Jurkat, Clone E6-1 (cell line): Measurements from ENCODE around the gene FAM25G.
A peak's percentile ranks its signal among the peaks of the same experiment; 100 is the strongest.
"Not testable (repeated sequence)": the region's sequence is repeated elsewhere in the genome, so short reads cannot be mapped to it uniquely, and the experiment has no call there.

Source experiments
- DNase-seq: peaks from one replicate; pipeline ENCODE4 v3.0.0-alpha.2; 2011; ENCODE audit warnings: low read depth, low spot score
- H3K4me3 ChIP-seq: 2 replicates; pipeline ENCODE4 v1.5.1; 2011; ENCODE audit warnings: mild to moderate bottlenecking, low read length, control low read depth, moderate library complexity

Gene FAM25G

DNA sequence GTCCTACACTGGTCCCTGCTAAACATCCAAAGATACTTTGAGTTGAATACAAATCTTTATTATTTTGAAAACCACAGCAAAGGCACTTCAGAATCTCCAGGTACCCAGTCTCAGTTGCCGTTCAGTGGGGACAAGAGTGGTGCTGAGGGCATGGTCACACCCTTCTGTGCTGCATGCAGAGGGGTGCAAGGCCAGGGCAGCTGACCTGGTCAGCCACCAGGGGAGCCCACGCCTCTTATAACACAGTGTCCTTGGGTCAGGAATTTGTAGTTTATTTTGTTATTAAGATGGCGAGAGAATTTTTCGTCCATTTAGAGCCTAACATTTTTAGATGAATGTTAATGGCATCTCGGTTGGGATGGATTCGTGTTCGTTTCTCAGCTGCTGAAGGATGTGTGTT lies 23.5 kb downstream of the FAM25G start:
- not testable (repeated sequence) for H3K4me3 ChIP-seq, DNase-seq

DNA sequence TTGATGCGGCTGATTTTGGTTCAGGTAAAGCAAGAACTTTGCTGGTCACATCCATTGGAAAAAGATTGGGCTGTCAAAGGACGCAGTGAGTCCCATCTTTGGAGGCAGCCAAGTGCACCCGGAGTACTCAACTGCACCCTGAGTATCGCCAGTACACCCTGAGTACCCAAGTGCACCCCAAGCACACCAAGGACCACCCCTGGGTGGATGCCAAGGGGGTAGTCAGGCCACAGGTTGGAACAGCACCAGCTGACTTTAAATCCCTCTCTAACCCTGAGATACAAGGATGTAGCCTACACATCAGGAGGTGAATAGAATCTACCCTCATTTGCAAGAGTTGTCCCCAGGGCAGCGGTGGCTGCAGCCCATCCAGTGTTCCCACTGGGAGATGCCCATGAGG lies 24.0 kb downstream of the FAM25G start:
- H3K4me3 ChIP-seq, DNase-seq: not testable (repeated sequence)

DNA sequence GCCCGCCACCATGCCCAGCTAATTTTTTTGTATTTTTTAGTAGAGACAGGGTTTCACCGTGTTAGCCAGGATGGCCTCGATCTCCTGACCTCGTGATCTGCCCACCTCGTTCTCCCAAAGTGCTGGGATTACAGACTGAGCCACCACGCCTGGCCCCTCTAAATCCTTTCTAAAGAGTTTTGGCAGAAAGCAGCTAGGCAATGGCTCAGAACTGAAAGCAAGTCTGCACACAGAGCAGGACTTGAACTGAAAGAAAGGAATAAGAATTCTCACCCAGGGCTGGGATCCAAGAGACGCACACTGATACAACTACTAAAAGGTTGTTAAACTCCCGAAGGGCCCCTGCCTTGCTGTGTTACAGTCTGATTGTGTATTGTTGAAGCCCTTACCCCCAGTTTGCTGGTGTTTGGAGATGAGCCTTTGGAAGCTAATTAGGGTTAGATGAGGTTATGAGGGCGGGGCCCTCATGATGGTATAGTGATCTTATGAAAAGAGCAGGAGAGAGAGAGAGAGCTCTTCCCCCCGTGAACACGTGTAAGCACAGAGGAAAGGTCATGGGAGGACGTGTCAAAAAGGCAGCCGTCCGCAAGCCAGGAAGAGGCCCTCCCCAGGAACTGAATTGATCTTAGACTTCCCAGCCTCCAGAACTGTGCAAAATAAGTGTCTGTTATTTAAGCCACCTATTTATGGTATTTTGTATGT lies 26.1 kb downstream of the FAM25G start:
- not testable (repeated sequence) for H3K4me3 ChIP-seq, DNase-seq

DNA sequence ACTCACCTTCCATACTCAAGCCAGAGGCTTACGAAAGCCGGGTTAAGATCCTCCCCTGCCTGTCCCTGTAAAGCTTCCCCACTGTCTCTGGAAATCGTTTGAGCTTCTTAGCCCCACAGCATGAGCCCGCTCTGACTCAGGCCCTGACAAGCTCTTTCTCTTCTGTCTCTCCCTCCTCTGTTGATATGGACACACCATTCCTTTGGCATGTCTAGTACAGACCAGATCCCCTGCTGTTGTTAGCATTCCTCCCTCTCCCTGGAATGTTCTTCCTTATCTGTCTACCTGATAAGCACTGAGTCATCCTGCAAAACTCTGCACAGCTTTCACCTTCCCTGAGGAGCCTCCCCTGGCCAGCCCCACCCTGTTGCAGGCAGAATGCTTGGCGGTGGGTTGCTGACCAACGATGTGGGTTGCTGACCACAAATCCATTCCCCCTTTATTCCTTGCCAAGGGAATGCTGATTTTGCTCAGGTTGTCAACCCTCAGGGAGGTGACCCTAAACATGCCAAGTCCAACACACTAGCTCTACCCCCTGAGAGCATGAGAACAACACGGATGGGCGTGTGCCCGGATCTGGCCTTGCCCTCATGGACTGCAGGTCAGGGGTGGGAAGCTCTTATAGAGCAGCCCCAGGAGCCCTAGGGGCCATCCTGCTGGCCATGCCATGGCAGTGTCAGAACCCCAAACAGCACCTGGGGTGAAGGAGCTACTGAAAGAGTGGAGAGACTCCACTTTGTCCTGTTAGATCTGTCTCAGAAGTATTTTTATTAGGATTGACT lies 28.7 kb downstream of the FAM25G start:
- H3K4me3 ChIP-seq: not testable (repeated sequence)

DNA sequence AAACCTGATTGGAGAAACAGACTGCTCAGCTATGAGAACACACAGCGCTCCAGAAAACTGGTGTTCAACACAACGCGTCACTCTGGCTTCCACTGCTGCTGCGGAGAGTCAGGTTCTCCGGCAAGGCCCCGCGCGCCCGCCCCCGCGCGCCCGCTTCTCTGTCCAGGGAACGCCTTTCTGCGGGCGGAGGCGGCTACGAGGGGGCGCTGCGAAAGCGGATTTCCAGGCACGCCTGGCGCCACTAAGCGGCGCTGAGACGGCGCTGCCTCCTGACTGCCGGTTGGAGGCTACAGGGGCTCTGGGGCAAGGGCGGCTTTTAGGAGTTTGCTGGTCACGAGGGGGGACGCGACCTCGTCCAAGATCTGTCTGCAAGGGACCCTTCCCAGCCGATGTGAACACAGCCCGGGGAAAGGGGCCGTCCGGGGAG lies 30.2 kb downstream of the FAM25G start:
- peak overlapping the region; percentile 18 for H3K4me3 ChIP-seq
- not testable (repeated sequence) for DNase-seq

More for the DNA sequence above, 28.7 kb downstream of the FAM25G start:
- DNase-seq: not testable (repeated sequence)

DNA sequence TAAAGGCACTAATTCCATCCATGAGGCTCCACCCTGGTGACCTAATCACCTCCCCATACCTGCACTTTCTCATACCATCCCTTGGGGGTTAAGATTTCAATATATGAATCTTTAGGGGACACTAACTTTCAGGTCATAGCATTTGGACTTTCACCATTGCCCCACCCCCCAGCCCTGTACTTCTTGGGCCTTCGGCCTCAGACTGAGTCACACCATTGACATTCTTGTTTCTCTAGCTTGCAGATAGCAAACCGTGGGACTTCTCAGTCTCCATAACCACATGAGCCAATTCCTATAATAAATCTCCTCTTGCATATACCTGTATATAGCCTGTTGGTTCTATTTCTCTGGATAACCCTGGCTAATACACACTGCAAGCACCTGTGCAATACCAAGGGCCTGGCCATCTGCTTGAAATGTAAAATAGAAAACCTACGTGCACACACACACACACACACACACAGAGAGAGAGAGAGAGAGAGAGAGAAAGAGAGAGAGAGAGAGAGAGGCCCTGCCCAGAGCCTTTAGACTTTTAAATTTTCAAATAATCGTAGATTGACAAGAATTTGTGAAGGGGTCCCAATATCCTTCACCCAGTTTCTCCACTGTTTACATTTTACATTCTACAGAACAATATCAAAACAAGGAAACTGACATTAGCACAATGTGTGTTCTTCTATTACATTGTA lies 32.9 kb downstream of the FAM25G start:
- no peak for DNase-seq
- no peak overlapping the region for H3K4me3 ChIP-seq

DNA sequence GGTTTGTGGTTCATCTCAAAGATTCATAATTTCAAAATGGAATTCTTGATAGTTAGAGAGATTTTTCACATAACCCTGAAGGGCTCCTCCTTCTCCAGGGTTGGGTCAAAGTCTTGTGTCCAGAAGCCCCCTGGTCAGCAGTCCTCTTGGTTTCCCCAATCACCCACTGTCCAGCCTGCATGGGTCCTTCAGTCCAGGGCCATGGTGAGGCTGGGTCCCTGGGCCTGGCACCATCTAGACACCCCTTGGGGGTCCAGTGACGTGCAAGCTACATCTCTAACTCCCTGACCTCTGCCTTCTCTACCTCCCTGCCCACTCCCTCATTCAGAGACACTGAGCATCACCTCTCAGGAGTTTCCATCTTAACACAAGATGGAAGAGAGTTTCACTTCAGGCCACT lies 33.7 kb downstream of the FAM25G start:
- no peak for DNase-seq

DNA sequence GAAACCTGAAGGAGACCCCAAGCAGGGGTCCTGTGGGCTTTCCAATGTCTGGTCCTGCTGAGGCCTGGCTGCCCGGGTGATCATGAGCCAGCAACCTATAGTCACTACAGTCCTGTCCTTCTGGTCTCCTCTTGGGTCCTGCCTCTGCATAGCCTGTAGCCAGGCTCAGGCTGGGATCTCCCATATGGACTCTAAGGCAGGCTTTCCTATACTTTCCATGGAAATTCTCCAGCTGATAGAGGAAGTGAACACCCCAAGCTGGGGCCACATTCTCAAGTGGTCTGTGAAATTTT lies 34.0 kb downstream of the FAM25G start:
- H3K4me3 ChIP-seq: no peak overlapping the region
- no peak for DNase-seq

More for the DNA sequence above, 33.7 kb downstream of the FAM25G start:
- no peak overlapping the region for H3K4me3 ChIP-seq

DNA sequence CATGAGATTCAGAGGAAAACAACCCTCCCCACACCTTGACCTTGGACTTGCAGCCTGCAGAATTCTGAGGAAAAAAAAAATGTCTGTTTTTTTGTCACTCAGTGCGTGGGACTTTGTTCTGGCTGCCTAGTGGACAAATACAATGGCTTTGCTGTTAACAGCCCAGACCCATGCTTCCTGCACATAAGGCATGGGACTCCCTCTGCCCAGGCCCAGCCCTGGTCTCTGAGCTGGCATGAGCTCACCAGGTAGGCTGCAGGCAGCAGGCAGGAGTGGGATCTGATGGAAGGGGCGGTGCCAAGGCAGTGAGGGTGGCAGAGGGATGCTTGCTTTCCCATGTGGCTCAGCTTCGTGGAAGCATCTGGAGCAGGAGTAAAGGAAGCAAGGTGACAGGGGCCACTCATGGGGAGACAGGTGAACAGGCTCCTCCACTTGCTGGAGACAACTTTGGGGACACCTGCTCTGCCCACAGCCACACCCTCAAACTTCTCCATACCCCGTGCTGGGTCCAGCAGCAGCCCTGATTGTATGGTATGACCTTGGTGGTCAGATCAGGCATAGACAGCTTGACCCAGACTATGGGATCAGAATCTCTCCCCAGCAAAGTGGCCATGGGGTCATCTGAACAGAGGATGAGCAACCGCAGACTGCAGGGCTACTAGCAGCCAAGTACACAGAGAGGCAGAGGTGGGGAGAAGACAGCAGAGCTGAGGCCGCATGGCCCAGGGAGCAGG lies 34.5 kb downstream of the FAM25G start:
- DNase-seq: no peak
- no peak overlapping the region for H3K4me3 ChIP-seq

DNA sequence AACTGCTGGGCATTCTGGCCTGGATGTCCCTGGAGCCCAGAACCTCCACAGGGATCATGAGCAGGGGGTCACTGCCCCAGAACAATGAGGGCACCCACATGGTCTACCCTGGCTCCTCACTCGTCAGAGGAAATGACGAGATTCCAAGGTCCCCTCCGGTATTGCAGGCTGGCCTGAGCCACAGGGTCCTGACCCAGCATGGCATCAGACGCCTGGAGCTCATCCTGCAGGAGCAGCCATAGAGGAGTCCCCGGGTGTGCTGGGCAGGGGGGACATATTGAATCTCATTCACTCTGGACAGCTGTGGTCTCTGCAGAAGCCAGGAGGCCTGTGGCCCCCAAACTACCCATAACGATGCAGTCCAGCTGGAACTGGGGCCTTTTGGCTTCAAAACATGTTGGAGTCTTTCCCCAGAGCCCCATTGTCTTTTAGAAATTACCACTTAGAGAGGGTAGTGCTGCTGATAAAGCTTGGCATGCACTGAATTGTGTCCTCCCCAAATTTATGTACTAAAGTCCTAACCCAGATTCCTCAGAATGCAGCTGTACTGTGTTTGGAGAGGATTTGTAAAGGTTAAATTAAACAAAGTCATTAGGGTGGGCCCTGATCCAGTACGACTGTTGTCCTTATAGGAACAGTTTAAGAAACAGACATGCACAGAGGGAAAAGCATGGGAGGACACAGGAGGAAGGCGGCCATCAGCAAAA lies 35.3 kb downstream of the FAM25G start:
- H3K4me3 ChIP-seq: no peak overlapping the region

DNA sequence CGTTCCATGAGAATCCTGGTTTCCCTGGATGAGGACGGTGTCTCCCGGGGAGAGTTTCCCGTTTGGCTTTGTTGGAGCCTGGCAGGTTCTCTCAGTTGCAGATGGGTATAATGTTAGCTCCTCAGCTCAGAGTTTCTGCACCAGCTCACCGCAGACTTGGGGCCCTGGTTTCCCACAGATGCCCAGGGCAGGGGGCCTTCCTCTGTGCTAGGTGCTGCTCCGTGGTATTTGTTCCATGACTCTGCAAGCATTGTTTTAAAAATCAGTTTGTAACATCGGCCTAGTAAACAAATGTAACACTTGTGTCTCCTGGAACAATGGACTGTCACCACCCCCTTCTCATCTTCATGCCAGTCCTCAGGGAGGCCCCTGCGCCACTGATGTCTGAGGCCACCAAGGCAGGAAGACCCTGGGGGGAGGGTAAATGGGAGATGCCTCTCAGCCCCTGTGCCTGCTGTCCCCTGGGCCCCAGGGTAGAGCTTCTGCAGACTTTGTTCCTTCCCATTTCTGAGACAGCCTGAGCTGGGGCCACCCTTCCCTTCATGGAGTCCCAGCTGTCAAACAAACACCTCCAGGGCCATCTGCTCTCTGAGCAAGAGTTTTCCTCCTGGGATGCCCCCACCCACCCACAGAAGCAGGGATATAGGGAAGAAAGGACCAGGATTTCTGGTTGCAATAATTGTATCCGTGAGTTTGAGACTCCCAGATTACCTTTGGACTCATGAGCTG lies 36.0 kb downstream of the FAM25G start:
- not testable (repeated sequence) for H3K4me3 ChIP-seq, DNase-seq

More for the DNA sequence above, 35.3 kb downstream of the FAM25G start:
- DNase-seq: no peak

DNA sequence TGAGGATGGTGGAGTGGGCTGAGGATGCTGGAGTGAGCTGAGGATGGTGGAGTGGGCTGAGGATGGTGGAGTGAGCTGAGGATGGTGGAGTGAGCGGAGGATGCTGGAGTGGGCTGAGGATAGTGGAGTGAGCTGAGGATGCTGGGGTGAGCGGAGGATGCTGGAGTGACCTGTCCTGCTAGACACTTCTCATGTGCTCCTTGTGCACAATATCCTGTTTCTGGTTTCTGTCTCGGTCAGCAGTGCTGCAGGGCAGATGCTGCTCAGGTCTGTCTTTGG lies 36.8 kb downstream of the FAM25G start:
- no peak for DNase-seq

DNA sequence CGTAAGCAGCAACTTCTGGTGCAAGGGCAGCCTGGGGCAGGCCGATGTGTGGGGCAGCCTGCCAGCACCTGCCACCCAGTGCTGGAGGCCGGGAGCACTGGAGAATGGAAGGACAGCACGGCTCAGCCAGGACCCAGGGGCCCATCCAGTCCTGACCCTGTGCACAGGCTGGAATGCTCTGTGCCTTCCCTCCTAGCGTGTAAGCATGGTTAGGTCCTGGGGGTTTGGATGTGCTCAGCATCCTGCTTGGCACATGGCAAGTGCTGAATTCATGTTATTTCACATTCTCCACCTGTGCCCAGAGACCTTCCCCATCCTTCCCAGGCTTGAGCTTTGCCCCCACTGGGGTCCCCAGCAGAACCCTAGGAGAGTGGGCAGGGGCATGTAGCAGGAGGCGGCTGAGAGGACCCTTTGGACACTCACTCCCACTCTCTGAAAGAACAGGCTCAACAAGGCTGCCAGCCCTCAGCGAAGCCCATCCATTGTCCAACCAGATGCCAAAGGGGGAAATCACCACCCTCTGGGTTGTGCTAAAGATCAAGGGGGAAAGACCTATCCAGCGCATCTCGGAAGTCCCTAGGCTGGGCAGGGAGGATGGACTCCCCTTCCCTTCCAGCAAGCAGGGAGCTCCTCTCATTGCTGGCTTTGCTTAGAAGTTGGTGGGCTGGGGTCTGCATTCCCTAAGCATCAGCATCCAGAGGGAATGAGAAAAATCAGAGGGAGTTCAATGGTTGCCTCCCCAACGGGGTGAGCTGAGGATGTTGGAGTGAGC lies 37.3 kb downstream of the FAM25G start:
- DNase-seq: no peak
- no peak overlapping the region for H3K4me3 ChIP-seq

More for the DNA sequence above, 36.8 kb downstream of the FAM25G start:
- no peak overlapping the region for H3K4me3 ChIP-seq

DNA sequence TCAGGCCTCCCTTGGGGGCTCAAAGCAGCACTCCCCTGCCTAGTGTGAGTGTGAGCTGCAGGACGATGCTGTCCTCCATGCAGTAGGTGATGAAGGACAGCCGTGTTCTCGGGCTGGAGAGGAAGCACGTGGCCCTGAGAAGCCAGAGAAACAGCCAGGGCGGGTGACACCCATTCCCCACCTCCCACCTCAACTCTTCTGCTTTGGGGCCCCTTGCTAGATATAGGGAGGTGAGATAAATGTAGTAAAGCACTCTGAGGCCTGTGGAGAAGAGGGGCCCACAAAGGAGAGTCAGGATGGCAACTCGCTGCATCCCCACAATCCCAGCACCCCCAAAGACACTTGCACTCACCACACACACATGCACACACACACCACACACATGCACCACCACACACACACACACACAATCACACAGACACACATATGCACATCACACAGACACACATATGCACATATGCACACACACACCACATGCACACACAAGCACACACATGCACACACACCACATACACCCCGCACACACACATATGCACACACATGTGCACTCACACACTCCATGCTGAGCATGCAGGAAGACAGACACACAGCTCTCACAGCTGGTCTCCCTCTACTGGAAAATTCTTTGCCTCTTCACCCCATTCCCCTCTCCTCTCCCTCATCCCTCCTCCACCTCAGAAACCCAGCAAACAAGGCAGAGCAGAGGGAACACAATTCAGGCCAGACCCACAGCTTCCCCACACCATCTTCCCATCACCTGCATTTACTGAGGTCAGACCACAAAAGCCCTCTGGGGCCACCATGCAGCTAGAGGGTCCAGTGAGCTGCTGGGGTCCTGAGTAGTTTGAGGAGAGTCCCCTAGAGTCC lies 38.1 kb downstream of the FAM25G start:
- no peak for DNase-seq

DNA sequence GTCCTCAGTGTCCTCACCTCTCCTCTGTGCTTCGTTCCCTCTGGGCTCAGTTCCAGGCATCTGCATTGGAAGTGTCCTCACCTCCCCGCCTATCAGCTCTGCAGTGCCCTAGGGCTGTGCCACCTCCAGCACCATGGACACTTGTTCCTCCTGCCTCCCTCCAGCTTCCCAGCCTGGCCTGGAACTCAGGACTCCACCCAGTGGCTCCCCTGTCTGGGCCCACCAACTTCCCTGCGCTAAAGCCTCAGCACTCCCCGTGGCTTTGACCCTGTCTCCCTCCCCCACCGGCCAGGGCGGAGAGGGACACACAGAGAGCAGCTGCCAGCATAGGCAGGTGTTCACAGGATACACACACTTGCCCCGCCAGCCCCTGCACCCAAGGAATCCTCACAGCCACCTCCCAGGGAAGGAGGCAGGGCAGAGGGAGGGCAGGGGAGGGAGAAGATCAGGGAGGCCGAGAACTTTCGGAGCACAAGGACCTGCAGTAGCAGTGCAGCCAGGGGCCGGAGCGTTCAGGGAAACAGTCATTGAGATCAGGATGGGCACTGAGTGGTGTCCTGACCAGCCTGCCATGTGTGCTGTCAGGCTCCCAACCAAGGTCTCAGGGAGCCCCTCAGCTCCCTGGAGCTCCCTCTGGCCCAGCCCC lies 38.9 kb downstream of the FAM25G start:
- no peak for DNase-seq
- no peak overlapping the region for H3K4me3 ChIP-seq

More for the DNA sequence above, 38.1 kb downstream of the FAM25G start:
- H3K4me3 ChIP-seq: no peak overlapping the region

DNA sequence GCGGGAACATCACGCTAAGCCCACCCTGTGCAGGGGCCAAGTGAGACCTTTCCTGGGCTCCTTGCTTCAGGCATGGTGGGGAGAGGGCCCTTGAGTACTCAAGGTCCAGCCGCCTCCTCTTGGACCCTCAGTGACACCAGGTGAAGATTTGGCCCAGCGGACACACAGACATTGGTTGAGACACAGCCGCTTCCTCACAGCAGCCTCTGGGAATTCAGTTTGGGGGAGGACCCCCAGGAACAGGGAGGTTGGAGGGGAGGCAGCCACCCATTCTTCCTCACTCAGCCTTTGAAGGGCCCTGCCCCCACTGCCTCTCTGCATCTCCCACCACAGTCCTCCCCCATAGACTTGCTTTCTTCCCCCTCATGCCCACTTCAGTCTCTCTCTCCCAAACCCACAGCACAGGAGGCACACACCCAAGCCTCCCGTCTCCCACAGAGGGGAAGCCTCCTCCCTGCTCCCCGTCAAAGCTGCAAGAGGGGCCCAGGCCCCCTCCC lies 39.5 kb downstream of the FAM25G start:
- DNase-seq: no peak

More for the DNA sequence above, 39.5 kb downstream of the FAM25G start:
- no peak overlapping the region for H3K4me3 ChIP-seq
